Tibial artery (tissue), 4 donors: ENCODE measurements around the gene F2R.
"Not testable (repeated sequence)": the region's sequence is repeated elsewhere in the genome, so short reads cannot be mapped to it uniquely, and the experiment has no call there.

ENCODE experiments used
- DNase-seq, 2 donors: peaks; one replicate each; pipeline ENCODE4 v3.0.0-alpha.2; 2019
- H3K27ac ChIP-seq, 2 donors: fragments of 200-600 bp; sonication (generic) in 1 of 2; 1 replicate in 1 of 2; 2 replicates in 1 of 2; pipeline ENCODE4 v1.5.1; 2018 to 2019; ENCODE audit warnings: mild to moderate bottlenecking in 1 of 2
- H3K27me3 ChIP-seq, 2 donors: fragments of 200-600 bp; sonication (generic) in 1 of 2; one replicate each; pipeline versions ENCODE4 v1.5.1 to v1.6.0; 2016 to 2019
- H3K36me3 ChIP-seq, 3 donors: fragments of 200-600 bp; sonication (generic) in 2 of 3; one replicate each; pipeline ENCODE4 v1.5.1; 2016 to 2019; ENCODE audit warnings: mild to moderate bottlenecking in 2 of 3
- H3K4me1 ChIP-seq, 4 donors: fragments of 200-600 bp; sonication (generic) in 2 of 4; 1 replicate in 3 of 4; 2 replicates in 1 of 4; pipeline ENCODE4 v1.5.1; 2016 to 2019
- H3K4me3 ChIP-seq, 2 donors: fragments of 200-600 bp; sonication (generic) in 1 of 2; 1 replicate in 1 of 2; 2 replicates in 1 of 2; pipeline ENCODE4 v1.5.1; 2018 to 2019; ENCODE audit warnings: mild to moderate bottlenecking in 2 of 2
- H3K9me3 ChIP-seq, 3 donors: fragments of 200-600 bp; sonication (generic) in 1 of 3; one replicate each; pipeline ENCODE4 v1.5.1; 2016 to 2019
- CTCF ChIP-seq, 2 experiments: fragments of 200-600 bp in 1 of 2; fragments of 450-650 bp in 1 of 2; IDR thresholded peaks; one replicate each; pipeline ENCODE4 v1.5.1; 2017 to 2019; ENCODE audit warnings: antibody characterized with exemption in 2 of 2, mild to moderate bottlenecking in 1 of 2, moderate library complexity in 1 of 2
- intact Hi-C: fragments of 100-400 bp; cut with DNase I; formaldehyde crosslinking; loops from one replicate; pipeline ENCODE4 v1.15.0; 2023; ENCODE audit warnings: low total_unique reads

The F2R gene

GRCh38 chr5:76736679-76737556 lies 21.0 kb downstream of the F2R start:
- Histone ChIP-seq H3K27me3 (no peaks in the 10 kb centered on the region), H3K4me3 (no peak overlapping the region), H3K4me1 (peaks cover 0 to 6% (median 0%) of the 10 kb centered on the region in 4 donors), H3K36me3 (peaks cover 0 to 15% (median 0%) of the 10 kb centered on the region in 3 donors), H3K27ac (no peak overlapping the region), H3K9me3 (no peaks in the 10 kb centered on the region)
- intact Hi-C loops: no loop called here
- TF ChIP-seq CTCF (IDR thresholded peaks at IDR 0.05): no peak
- no peak for DNase-seq

- H3K27ac ChIP-seq: no peak overlapping the region
- no peaks in the 10 kb centered on the region for H3K27me3 ChIP-seq
- TF ChIP-seq CTCF (IDR thresholded peaks at IDR 0.05): no peak
- peaks cover 0 to 6% (median 0%) of the 10 kb centered on the region in 4 donors for H3K4me1 ChIP-seq
- peaks cover 0 to 11% (median 0%) of the 10 kb centered on the region in 3 donors for H3K36me3 ChIP-seq
- no peaks in the 10 kb centered on the region for H3K9me3 ChIP-seq
- no peak for DNase-seq
- intact Hi-C loops: no loop called here
- no peak overlapping the region for H3K4me3 ChIP-seq
Measured at GRCh38 chr5:76737846-76738245, 21.9 kb downstream of the F2R start.

GRCh38 chr5:76741506-76741905 lies 25.6 kb downstream of the F2R start:
- H3K36me3 ChIP-seq, H3K27ac ChIP-seq, H3K27me3 ChIP-seq, H3K9me3 ChIP-seq, H3K4me1 ChIP-seq, DNase-seq, H3K4me3 ChIP-seq, intact Hi-C loops: not testable (repeated sequence)

GRCh38 chr5:76742583-76742982 lies 26.7 kb downstream of the F2R start:
- Histone ChIP-seq H3K4me3 (no peak overlapping the region), H3K27me3 (no peaks in the 10 kb centered on the region), H3K9me3 (no peaks in the 10 kb centered on the region), H3K4me1 (no peaks in the 10 kb centered on the region), H3K36me3 (no peaks in the 10 kb centered on the region), H3K27ac (no peak overlapping the region)
- no peak for TF ChIP-seq CTCF (IDR thresholded peaks at IDR 0.05)
- intact Hi-C loops: no loop called here
- no peak for DNase-seq

GRCh38 chr5:76744632-76745031 lies 28.7 kb downstream of the F2R start:
- no peak for TF ChIP-seq CTCF (IDR thresholded peaks at IDR 0.05)
- H3K27me3 ChIP-seq: no peaks in the 10 kb centered on the region
- DNase-seq: no peak
- H3K27ac ChIP-seq: no peak overlapping the region
- H3K4me3 ChIP-seq: no peak overlapping the region
- H3K36me3 ChIP-seq: no peaks in the 10 kb centered on the region
- intact Hi-C loops: no loop called here
- H3K9me3 ChIP-seq: no peaks in the 10 kb centered on the region
- no peaks in the 10 kb centered on the region for H3K4me1 ChIP-seq

- DNase-seq: no peak
- no peaks in the 10 kb centered on the region for H3K27me3 ChIP-seq
- no peaks in the 10 kb centered on the region for H3K36me3 ChIP-seq
- H3K4me3 ChIP-seq: no peak overlapping the region
- no peak for TF ChIP-seq CTCF (IDR thresholded peaks at IDR 0.05)
- H3K9me3 ChIP-seq: no peaks in the 10 kb centered on the region
- no peaks in the 10 kb centered on the region for H3K4me1 ChIP-seq
- intact Hi-C loops: no loop called here
- H3K27ac ChIP-seq: no peak overlapping the region
Measured at GRCh38 chr5:76745670-76746069, 29.7 kb downstream of the F2R start.
